ENCODE data around the gene PACS2. TPM values are rescaled to one million over a fixed set of nuclear protein-coding genes. Genes with fewer than 3 reads are reported as not detected.

PACS2 gene
- total and polyA plus RNA-seq, 2 donors, result 43.8 to 67.9 TPM

DNA sequence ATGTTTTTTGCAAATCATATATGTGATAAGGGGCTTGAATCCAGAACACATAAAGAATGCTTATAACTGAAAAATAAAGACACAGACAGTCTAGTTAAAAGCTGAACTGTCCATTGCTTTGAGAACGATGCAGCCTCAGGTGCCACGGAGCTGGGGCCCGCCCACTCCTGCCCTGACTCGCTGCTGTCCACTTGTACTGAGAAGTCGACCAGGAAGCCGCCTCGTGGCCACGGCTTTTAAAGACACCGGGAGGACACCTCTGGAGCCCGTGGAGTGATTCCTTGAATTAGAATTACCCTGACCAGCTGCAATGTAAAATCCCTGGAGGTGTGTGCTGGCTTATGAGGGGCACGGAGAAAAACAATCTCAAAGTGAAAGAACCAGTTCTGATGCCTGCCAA lies 59.8 kb downstream of the PACS2 start:
- no peak for DNase-seq (ENCODE audit: extremely low spot score)
- H3K27ac ChIP-seq (ENCODE audit: low read depth), result no peak overlapping the region
- no peaks in the 10 kb centered on the region for H3K36me3 ChIP-seq (ENCODE audit: insufficient read depth)
- 84% methylated on average over 11 of the region's 11 CpGs for WGBS
- no peak overlapping the region for H3K4me3 ChIP-seq (ENCODE audit: low read depth, low read length)
- no peaks in the 10 kb centered on the region for H3K4me1 ChIP-seq (ENCODE audit: insufficient read depth)

- Histone ChIP-seq H3K27ac (ENCODE audit: low read depth) (no peak overlapping the region), H3K4me3 (ENCODE audit: low read depth, low read length) (no peak overlapping the region), H3K36me3 (ENCODE audit: insufficient read depth) (peaks cover 1% of the 10 kb centered on the region), H3K4me1 (ENCODE audit: insufficient read depth) (no peaks in the 10 kb centered on the region)
- WGBS, result 64% methylated on average over 4 of the region's 4 CpGs
- DNase-seq (ENCODE audit: extremely low spot score), result no peak
These were observed 61.1 kb downstream of the PACS2 start for GRCh38 chr14:105375635-105376057.

GRCh38 chr14:105376521-105377440 lies 62.2 kb downstream of the PACS2 start:
- 83% methylated on average over 34 of the region's 34 CpGs for WGBS
- no peaks in the 10 kb centered on the region for H3K4me1 ChIP-seq (ENCODE audit: insufficient read depth)
- no peak for DNase-seq (ENCODE audit: extremely low spot score)
- H3K36me3 ChIP-seq (ENCODE audit: insufficient read depth), result peaks cover 1% of the 10 kb centered on the region
- no peak overlapping the region for H3K4me3 ChIP-seq (ENCODE audit: low read depth, low read length)
- H3K27ac ChIP-seq (ENCODE audit: low read depth), result no peak overlapping the region

DNA sequence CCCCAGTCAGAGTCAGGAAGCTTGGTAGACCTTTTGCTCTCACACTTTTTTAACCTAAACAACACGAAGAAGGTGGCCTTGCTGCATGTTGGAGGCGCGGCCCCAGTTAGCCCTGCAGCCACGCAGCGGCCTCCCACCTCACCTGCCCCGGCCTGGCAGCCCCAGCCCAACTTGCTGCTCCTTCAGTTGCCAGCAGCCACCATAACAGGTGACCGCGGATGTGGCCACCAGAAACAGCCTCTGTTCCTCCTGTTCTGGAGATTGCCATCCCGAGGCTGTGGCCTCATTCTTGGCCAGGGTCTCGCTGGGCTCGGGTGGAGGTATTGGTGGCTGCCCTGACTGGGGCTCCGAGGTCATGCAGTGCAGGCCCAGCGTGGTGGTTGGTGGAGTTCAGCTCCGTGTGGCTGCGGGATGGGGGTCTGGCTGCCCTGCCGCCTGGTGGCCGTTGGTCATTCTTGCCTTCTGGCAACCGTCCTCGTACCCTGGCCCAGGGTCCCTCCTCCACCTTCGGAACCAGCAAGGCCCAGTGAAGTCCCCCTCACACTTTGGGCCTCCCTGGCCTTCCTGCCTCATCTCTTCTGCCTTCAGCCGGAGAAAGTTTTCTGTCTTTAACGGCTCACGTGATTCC lies 63.1 kb downstream of the PACS2 start:
- Histone ChIP-seq H3K4me3 (ENCODE audit: low read depth, low read length) (no peak overlapping the region), H3K27ac (ENCODE audit: low read depth) (no peak overlapping the region), H3K36me3 (ENCODE audit: insufficient read depth) (peaks cover 1% of the 10 kb centered on the region), H3K4me1 (ENCODE audit: insufficient read depth) (no peaks in the 10 kb centered on the region)
- 91% methylated on average over 23 of the region's 23 CpGs for WGBS
- no peak for DNase-seq (ENCODE audit: extremely low spot score)

- Histone ChIP-seq H3K36me3 (ENCODE audit: insufficient read depth) (peaks cover 3% of the 10 kb centered on the region), H3K27ac (ENCODE audit: low read depth) (no peak overlapping the region), H3K4me3 (ENCODE audit: low read depth, low read length) (no peak overlapping the region), H3K4me1 (ENCODE audit: insufficient read depth) (no peaks in the 10 kb centered on the region)
- DNase-seq (ENCODE audit: extremely low spot score), result no peak
- WGBS, result 80% methylated on average over 11 of the region's 11 CpGs
These were observed 63.7 kb downstream of the PACS2 start for GRCh38 chr14:105378199-105378598.

- no peak overlapping the region for H3K27ac ChIP-seq (ENCODE audit: low read depth)
- WGBS, result 91% methylated on average over 17 of the region's 17 CpGs
These were observed 64.5 kb downstream of the PACS2 start for GRCh38 chr14:105378873-105379685.

DNA sequence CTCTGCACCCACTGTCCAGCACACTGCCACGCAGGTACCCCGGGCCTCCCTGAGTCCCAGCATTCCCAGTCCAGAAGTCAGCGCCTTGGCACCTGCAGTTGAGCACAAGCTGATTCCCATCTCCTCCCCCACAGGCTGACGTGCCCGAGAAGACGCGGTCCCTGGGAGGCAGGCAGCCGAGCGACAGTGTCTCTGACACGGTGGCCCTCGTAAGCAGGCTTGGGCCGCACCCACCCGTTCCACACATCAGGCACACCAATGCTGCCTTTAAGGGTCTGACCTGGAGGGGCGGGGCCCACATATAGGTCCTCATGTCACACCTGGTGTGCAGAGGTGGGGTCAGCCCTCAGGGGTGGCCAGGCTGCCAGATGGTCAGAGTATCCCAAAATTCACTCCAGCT lies 65.4 kb downstream of the PACS2 start:
- DNase-seq (ENCODE audit: extremely low spot score), result no peak
- H3K36me3 ChIP-seq (ENCODE audit: insufficient read depth), result peaks cover 3% of the 10 kb centered on the region
- no peaks in the 10 kb centered on the region for H3K4me1 ChIP-seq (ENCODE audit: insufficient read depth)
- no peak overlapping the region for H3K27ac ChIP-seq (ENCODE audit: low read depth)
- WGBS, result 93% methylated on average over 14 of the region's 14 CpGs
- H3K4me3 ChIP-seq (ENCODE audit: low read depth, low read length), result no peak overlapping the region

More at GRCh38 chr14:105378873-105379685, 64.5 kb downstream of the PACS2 start:
- no peaks in the 10 kb centered on the region for H3K4me1 ChIP-seq (ENCODE audit: insufficient read depth)
- no peak for DNase-seq (ENCODE audit: extremely low spot score)
- H3K36me3 ChIP-seq (ENCODE audit: insufficient read depth), result peaks cover 3% of the 10 kb centered on the region
- H3K4me3 ChIP-seq (ENCODE audit: low read depth, low read length), result no peak overlapping the region

GRCh38 chr14:105380756-105381155 lies 66.2 kb downstream of the PACS2 start:
- Histone ChIP-seq H3K4me3 (ENCODE audit: low read depth, low read length) (no peak overlapping the region), H3K4me1 (ENCODE audit: insufficient read depth) (no peaks in the 10 kb centered on the region), H3K36me3 (ENCODE audit: insufficient read depth) (peaks cover 3% of the 10 kb centered on the region), H3K27ac (ENCODE audit: low read depth) (no peak overlapping the region)
- DNase-seq (ENCODE audit: extremely low spot score), result no peak
- WGBS, result 87% methylated on average over 19 of the region's 19 CpGs

GRCh38 chr14:105381446-105382342 lies 67.1 kb downstream of the PACS2 start:
- Histone ChIP-seq H3K4me3 (ENCODE audit: low read depth, low read length) (no peak overlapping the region), H3K36me3 (ENCODE audit: insufficient read depth) (peaks cover 3% of the 10 kb centered on the region), H3K27ac (ENCODE audit: low read depth) (no peak overlapping the region), H3K4me1 (ENCODE audit: insufficient read depth) (no peaks in the 10 kb centered on the region)
- DNase-seq (ENCODE audit: extremely low spot score), result no peak
- WGBS, result 94% methylated on average over 27 of the region's 27 CpGs

GRCh38 chr14:105382343-105383082 lies 68.0 kb downstream of the PACS2 start:
- DNase-seq (ENCODE audit: extremely low spot score), result no peak
- Histone ChIP-seq H3K4me1 (ENCODE audit: insufficient read depth) (no peaks in the 10 kb centered on the region), H3K27ac (ENCODE audit: low read depth) (no peak overlapping the region), H3K4me3 (ENCODE audit: low read depth, low read length) (no peak overlapping the region), H3K36me3 (ENCODE audit: insufficient read depth) (peaks cover 3% of the 10 kb centered on the region)
- WGBS, result 93% methylated on average over 26 of the region's 26 CpGs

GRCh38 chr14:105383083-105383730 lies 68.7 kb downstream of the PACS2 start:
- H3K27ac ChIP-seq (ENCODE audit: low read depth), result no peak overlapping the region
- 97% methylated on average over 32 of the region's 32 CpGs for WGBS
- H3K36me3 ChIP-seq (ENCODE audit: insufficient read depth), result peaks cover 3% of the 10 kb centered on the region
- H3K4me3 ChIP-seq (ENCODE audit: low read depth, low read length), result no peak overlapping the region
- no peaks in the 10 kb centered on the region for H3K4me1 ChIP-seq (ENCODE audit: insufficient read depth)
- DNase-seq (ENCODE audit: extremely low spot score), result no peak

GRCh38 chr14:105384041-105384557 lies 69.6 kb downstream of the PACS2 start:
- DNase-seq (ENCODE audit: extremely low spot score), result no peak
- Histone ChIP-seq H3K36me3 (ENCODE audit: insufficient read depth) (peaks cover 3% of the 10 kb centered on the region), H3K4me3 (ENCODE audit: low read depth, low read length) (no peak overlapping the region), H3K4me1 (ENCODE audit: insufficient read depth) (no peaks in the 10 kb centered on the region), H3K27ac (ENCODE audit: low read depth) (no peak overlapping the region)
- WGBS, result 91% methylated on average over 23 of the region's 23 CpGs
